Measurements from ENCODE around the gene FBP2.

GRCh38 chr9:94642501-94642900 lies 48.9 kb upstream of the FBP2 start:
- TF ChIP-seq CTCF (conservative IDR thresholded peaks at IDR 0.05 in 1 of 2, IDR thresholded peaks at IDR 0.05 in 1 of 2; ENCODE audit: low read depth in 1 of 2, low read length in 2 of 2) (no peak), EZH2 (IDR thresholded peaks at IDR 0.05; ENCODE audit: low read length, missing control alignments) (no peak)
